HepG2 (cell line): ENCODE measurements around the gene CPNE1. TPM values are rescaled to one million over a fixed set of nuclear protein-coding genes. Genes with fewer than 3 reads are reported as not detected.

Experiments used
- ARHGAP35 ChIP-seq: sonication (generic); formaldehyde crosslinking; IDR thresholded peaks from 2 replicates; pipeline ENCODE4 v1.9.0; 2022; ENCODE audit warnings: mild to moderate bottlenecking, inconsistent platforms, moderate library complexity, missing genetic modification reagents, borderline replicate concordance
- ARID5B ChIP-seq: IDR thresholded peaks from 2 replicates; pipeline ENCODE4 v1.4.0; 2020; ENCODE audit warnings: mild to moderate bottlenecking, missing genetic modification reagents
- ATRX ChIP-seq: sonication (generic); formaldehyde crosslinking; IDR thresholded peaks from 2 replicates; pipeline ENCODE4 v1.4.0; 2020; ENCODE audit warnings: missing genetic modification reagents, borderline replicate concordance
- HMGXB3 ChIP-seq: sonication (generic); formaldehyde crosslinking; IDR thresholded peaks from 2 replicates; pipeline ENCODE4 v1.4.0; 2020; ENCODE audit warnings: missing genetic modification reagents, borderline replicate concordance
- MLXIP ChIP-seq: sonication (generic); formaldehyde crosslinking; IDR thresholded peaks from 2 replicates; pipeline ENCODE4 v1.9.0; 2021; ENCODE audit warnings: missing genetic modification reagents, borderline replicate concordance
- MXD3 ChIP-seq: IDR thresholded peaks from 2 replicates; pipeline ENCODE4 v1.6.1; 2016; ENCODE audit warnings: mild to moderate bottlenecking, missing biosample characterization, missing genetic modification reagents
- REPIN1 ChIP-seq: sonication (generic); formaldehyde crosslinking; IDR thresholded peaks from 2 replicates; pipeline ENCODE4 v1.8.0; 2022; ENCODE audit warnings: missing genetic modification reagents, low read depth, mild to moderate bottlenecking, borderline replicate concordance
- RFX1 ChIP-seq: fragments of 450-650 bp; IDR thresholded peaks from 2 replicates; pipeline ENCODE4 v1.6.1; 2017
- SOX6 ChIP-seq, 2 experiments: fragments of 450-650 bp in 1 of 2; sonication (generic) in 1 of 2; formaldehyde crosslinking in 1 of 2; IDR thresholded peaks; 2 replicates each; pipeline versions ENCODE4 v1.4.0 to v1.6.1; 2017 to 2020; ENCODE audit warnings: antibody characterized with exemption in 1 of 2, mild to moderate bottlenecking in 1 of 2, missing genetic modification reagents in 1 of 2
- TAF1 ChIP-seq: sonication (generic); formaldehyde crosslinking; IDR thresholded peaks from 2 replicates; pipeline ENCODE4 v1.4.0; 2020; ENCODE audit warnings: missing genetic modification reagents
- ZFP90 ChIP-seq: sonication (generic); formaldehyde crosslinking; IDR thresholded peaks from 2 replicates; pipeline ENCODE4 v1.8.0; 2022; ENCODE audit warnings: missing genetic modification reagents, mild to moderate bottlenecking, inconsistent platforms, borderline replicate concordance
- ZNF230 ChIP-seq: sonication (generic); formaldehyde crosslinking; IDR thresholded peaks from 2 replicates; pipeline ENCODE4 v1.4.0; 2020; ENCODE audit warnings: mild to moderate bottlenecking, missing genetic modification reagents
- ZNF792 ChIP-seq: IDR thresholded peaks from 2 replicates; pipeline ENCODE4 v1.6.1; 2016
- polyA plus RNA-seq, 8 experiments: library from polyadenylated mRNA; depleted of rRNA in 3 of 8; stranded (reverse) in 7 of 8; unstranded in 1 of 8; fragments of >200 nt; fragmentation: Illumina TruSeq in 4 of 8; extraction: Trizol in 4 of 8; gene quantifications; 2 replicates each; pipeline versions ENCODE4 v1.2.1 to v1.2.3, GENCODE V29; 2011 to 2016; ENCODE audit warnings: low read depth in 4 of 8, missing spikeins in 1 of 8, mixed read lengths in 1 of 8; ENCODE audit not compliant: insufficient read depth in 1 of 8
- total RNA-seq, 5 experiments: library from RNA; depleted of rRNA; stranded (reverse); fragments of >200 nt; fragmentation: Illumina TruSeq; extraction: Trizol; gene quantifications; 2 replicates each; pipeline ENCODE4 v1.2.3, GENCODE V29; 2016; ENCODE audit warnings: low read depth in 1 of 5

CPNE1 gene
- total and polyA plus RNA-seq, 2 of the 13 experiments (the other 11 are each of a cell fraction or from before 2014, with no cell fraction given) = 408 to 431 TPM

- TF ChIP-seq SOX6 (IDR thresholded peaks at IDR 0.05) = no peak
- peak; percentile 89 for TF ChIP-seq SOX6 (CRISPR knock-in tag; IDR thresholded peaks at IDR 0.05)
- TF ChIP-seq ARHGAP35 = peak; percentile 98
- peak; percentile 67 for TF ChIP-seq HMGXB3 (CRISPR knock-in tag)
- TF ChIP-seq ZNF230 (CRISPR knock-in tag) = peak; percentile 94; the same call in 1 of the 2 replicates
- TF ChIP-seq TAF1 (CRISPR knock-in tag) = peak; percentile 59; the same call in 1 of the 2 replicates
- TF ChIP-seq REPIN1 = peak; percentile 98
- peak; percentile 82 for TF ChIP-seq ARID5B (CRISPR knock-in tag)
- no peak for TF ChIP-seq RFX1
- TF ChIP-seq ZFP90 (CRISPR knock-in tag) = peak; percentile 92
- TF ChIP-seq MLXIP = peak; percentile 19; the same call in 1 of the 2 replicates
- peak; percentile 88 for TF ChIP-seq MXD3 (CRISPR knock-in tag)
- TF ChIP-seq ATRX (CRISPR knock-in tag) = peak; percentile 74; the same call in 1 of the 2 replicates
- peak; percentile 80 for TF ChIP-seq ZNF792 (CRISPR knock-in tag)
Observed at GRCh38 chr20:35619196-35620095, 45.3 kb downstream of the CPNE1 start (continued).
